GM18499 (cell line): ENCODE data around the gene ADGRG7.

ENCODE experiments used
- ATAC-seq: cut with Tn5 transposase; IDR thresholded peaks from one replicate; pipeline ENCODE4 v1.9.1; 2021; ENCODE audit warnings: moderate number of reproducible peaks; ENCODE audit not compliant: insufficient read depth, unreplicated experiment

The ADGRG7 gene

GRCh38 chr3:100696161-100696560, 86.8 kb downstream of the ADGRG7 start:
- no peak for ATAC-seq

GRCh38 chr3:100697172-100697571, 87.8 kb downstream of the ADGRG7 start:
- no peak for ATAC-seq

- ATAC-seq, result no peak
These were observed 88.4 kb downstream of the ADGRG7 start for GRCh38 chr3:100697723-100698285.

GRCh38 chr3:100698736-100699135, 89.3 kb downstream of the ADGRG7 start:
- ATAC-seq, result no peak

GRCh38 chr3:100700708-100701107, 91.3 kb downstream of the ADGRG7 start:
- ATAC-seq, result no peak

GRCh38 chr3:100702082-100702979, 92.9 kb downstream of the ADGRG7 start:
- no peak for ATAC-seq

- ATAC-seq, result no peak
These were observed 93.6 kb downstream of the ADGRG7 start for GRCh38 chr3:100702980-100703345.

GRCh38 chr3:100703865-100704264, 94.5 kb downstream of the ADGRG7 start:
- no peak for ATAC-seq

- no peak for ATAC-seq
These were observed 97.0 kb downstream of the ADGRG7 start for GRCh38 chr3:100706365-100706764.

- ATAC-seq, result no peak
These were observed 99.2 kb downstream of the ADGRG7 start for GRCh38 chr3:100708644-100708988.

GRCh38 chr3:100708989-100709841, 99.8 kb downstream of the ADGRG7 start, which contains the start of gene TFG:
Gene TFG (plus strand): TSS chr3:100709494. CDS start chr3:100713686, 4,192 bp downstream.
- peak; percentile 90 for ATAC-seq

- no peak for ATAC-seq
These were observed 100.5 kb downstream of the ADGRG7 start for GRCh38 chr3:100709842-100710260.

- peak; percentile 30 for ATAC-seq
These were observed 101.0 kb downstream of the ADGRG7 start for GRCh38 chr3:100710261-100710968.

- no peak for ATAC-seq
These were observed 105.8 kb downstream of the ADGRG7 start for GRCh38 chr3:100715176-100715575.

GRCh38 chr3:100717063-100717462, 107.7 kb downstream of the ADGRG7 start:
- no peak for ATAC-seq

- ATAC-seq, result no peak
These were observed 108.5 kb downstream of the ADGRG7 start for GRCh38 chr3:100717637-100718487.

GRCh38 chr3:100719136-100719535, 109.7 kb downstream of the ADGRG7 start:
- no peak for ATAC-seq

- ATAC-seq, result no peak
These were observed 111.0 kb downstream of the ADGRG7 start for GRCh38 chr3:100720426-100720825.

GRCh38 chr3:100725935-100726513, 116.6 kb downstream of the ADGRG7 start:
- no peak for ATAC-seq
